Stromal cell of bone marrow (primary cell): Measurements from ENCODE around the gene GNL3.
"Not testable (repeated sequence)": the region's sequence is repeated elsewhere in the genome, so short reads cannot be mapped to it uniquely, and the experiment has no call there.

Experiments used
- DNase-seq: peaks from one replicate; pipeline ENCODE4 v3.0.0-alpha.2; 2012; ENCODE audit warnings: low read depth

The GNL3 gene, protein sequence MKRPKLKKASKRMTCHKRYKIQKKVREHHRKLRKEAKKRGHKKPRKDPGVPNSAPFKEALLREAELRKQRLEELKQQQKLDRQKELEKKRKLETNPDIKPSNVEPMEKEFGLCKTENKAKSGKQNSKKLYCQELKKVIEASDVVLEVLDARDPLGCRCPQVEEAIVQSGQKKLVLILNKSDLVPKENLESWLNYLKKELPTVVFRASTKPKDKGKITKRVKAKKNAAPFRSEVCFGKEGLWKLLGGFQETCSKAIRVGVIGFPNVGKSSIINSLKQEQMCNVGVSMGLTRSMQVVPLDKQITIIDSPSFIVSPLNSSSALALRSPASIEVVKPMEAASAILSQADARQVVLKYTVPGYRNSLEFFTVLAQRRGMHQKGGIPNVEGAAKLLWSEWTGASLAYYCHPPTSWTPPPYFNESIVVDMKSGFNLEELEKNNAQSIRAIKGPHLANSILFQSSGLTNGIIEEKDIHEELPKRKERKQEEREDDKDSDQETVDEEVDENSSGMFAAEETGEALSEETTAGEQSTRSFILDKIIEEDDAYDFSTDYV

DNA sequence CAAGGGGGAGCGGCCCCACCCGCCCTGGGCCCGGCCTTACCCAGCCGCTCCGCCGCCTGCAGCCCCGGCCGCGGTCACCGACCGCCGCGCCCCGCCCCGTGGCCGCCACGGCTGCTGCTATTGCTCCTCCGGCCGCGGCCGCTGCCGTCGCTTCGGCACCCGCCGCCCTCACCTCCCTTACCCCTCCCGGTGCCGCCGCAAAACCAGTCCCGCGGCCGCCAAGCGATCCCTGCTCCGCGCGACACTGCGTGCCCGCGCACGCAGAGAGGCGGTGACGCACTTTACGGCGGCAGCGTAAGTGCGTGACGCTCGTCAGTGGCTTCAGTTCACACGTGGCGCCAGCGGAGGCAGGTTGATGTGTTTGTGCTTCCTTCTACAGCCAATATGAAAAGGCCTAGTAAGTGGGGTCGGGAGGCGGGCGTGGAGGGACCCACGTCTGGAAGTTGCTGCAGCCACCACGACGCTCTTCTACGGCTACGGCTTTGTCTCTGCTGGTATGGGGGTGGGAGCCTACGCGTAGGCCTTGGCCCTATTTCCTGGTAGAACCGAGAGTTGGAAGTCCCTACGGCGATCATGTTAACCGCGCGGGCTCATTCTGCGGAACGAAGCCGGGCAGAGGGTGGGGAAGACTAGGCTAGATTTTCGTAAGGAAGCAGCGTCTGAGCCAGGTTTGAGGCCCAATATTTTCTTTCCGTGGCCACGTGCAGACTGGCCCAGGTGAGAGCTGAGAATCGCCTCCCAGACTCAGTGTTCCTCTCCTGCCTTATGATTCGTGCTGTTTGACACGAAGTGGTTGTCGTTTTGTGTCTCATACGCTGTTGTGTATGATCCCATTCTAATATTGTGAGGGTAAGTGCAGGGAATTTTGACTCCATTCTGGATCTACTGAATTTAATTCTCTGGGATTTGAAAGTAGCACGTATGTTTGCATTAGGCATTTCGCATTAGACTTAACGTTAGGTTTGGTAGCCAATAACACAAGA lies at the start of gene GNL3, which contains the start of gene PBRM1:
Gene GNL3 (plus strand): TSS at position 324 of the 983 bp plus-strand sequence. CDS start 61 bp downstream, at position 385.
Gene PBRM1 (minus strand): TSS at position 205 of the 983 bp plus-strand sequence.
- DNase-seq = peak; percentile 93

DNA sequence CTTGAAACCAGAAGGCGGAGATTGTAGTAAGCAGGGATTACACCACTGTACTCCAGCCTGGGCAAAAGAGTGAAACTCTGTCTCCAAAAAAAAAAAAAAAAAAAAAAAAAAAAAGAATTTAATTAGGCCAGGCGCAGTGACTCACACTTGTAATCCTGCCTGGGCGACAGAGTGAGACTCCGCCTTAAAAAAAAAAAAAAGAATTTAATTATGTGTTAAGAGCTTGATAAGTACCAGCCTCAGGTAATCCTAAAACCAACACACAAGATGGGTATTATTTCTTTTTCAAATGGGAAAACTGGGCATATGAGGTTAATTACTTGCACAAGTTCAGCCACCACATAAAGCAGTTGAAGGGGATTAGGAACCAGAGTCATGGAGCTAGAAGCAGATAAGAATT lies 49.2 kb upstream of the GNL3 start:
- no peak for DNase-seq

DNA sequence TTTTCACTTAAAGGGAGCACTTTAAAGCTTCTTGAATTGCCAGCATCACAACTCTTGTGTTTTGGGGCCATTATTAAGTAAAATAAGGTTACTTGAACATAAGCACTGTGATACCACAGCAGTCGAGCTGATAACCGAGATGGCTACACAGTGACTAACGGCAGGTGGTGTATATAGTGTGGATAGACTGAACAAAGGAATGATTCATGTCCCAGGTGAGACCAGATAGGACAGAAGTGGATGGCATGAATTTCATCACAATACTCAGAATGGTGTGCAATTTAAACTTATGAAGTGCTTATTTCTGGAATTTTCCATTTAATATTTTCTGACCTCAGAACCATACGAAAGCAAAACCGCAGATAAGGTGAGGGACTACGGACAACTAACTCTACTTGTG lies 40.3 kb upstream of the GNL3 start:
- DNase-seq = no peak

DNA sequence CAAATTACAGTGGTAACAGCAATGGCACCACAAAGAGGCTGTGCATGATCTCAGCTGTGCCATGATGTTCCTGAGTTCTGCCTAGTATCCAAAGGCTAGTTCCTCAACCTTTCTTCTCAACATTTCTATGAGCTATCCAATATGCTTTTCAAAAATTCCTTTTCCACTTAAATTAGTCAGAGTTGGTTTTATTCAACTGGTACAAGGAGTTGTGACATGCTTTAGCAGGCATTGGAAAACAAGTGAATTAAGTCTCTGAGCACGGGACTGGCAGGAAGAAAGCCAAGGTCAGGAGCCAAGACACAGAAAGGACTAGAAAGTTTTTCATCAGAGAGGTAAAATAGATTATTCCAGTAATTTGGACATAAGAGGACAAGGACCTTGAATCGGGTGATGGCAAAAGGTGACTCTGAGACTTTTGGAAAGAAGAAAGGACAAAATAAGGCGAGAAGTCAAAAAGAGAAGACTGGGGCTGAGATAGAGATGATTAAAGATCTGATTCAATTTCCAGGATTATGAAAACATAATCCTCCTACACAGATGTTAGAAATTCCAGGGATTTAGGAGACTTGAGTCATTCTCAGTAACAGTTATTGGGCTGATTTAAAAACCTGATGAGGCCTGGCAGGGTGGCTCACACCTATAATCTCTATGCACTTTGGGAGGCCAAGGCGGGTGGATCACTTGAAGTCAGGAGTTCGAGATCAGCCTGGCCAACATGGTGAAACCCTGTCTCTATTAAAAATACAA lies 36.2 kb upstream of the GNL3 start:
- DNase-seq = peak; percentile 28

DNA sequence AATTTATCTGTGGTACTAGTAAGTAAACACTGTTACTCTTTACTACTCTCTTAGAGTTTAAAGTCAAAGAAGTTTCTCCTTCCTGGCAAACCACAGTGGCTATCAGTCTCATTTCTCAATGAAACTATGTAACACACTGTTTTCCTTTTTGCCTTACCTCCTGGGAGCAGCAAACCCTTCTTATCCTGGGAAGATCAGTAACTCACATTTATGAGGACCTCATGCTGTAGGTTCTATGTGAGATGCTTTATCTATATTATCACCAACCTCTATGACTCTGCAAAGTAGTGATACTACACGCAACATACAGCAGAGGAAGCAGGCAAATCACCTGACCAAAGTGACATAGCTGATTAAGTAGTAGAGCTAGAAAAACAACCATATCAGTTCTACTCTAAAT lies 35.4 kb upstream of the GNL3 start:
- DNase-seq = no peak

DNA sequence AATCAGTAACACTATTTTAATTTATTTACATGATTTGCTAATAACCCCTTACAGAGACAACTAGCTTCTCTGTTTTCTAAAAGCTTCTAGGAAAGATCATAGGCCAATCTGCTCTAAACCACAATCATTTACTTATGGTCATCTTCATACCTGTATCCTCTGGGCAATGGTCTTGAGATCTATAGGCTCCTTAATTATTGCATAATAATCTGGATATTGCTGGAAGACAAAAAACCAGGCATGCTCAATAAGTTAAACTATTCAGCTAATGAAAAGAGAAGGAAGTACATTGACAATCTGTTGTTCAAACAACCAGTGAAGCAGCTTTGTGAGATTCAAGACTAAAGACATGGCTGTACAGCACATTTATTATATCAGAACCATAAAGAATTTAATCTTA lies 34.2 kb upstream of the GNL3 start:
- DNase-seq = no peak

DNA sequence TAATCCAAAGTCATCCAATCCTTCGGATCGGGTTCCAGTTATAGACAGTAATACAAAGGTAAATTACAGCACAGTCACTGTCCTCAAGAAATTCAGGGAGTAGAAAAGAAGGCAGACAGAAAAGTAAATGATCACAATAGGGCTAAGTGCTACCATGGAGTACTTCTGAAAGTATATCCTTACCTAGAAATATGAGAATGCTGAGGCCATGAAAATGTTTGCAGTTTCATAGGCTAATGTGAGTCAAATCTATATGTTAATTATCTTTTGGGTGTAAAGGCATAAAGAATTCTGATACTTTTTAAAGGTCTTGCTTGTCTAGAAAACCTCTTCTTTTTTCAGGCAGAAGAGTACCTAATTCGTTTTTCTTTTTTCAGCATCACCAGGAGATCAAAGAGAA lies 29.9 kb upstream of the GNL3 start:
- DNase-seq = no peak

DNA sequence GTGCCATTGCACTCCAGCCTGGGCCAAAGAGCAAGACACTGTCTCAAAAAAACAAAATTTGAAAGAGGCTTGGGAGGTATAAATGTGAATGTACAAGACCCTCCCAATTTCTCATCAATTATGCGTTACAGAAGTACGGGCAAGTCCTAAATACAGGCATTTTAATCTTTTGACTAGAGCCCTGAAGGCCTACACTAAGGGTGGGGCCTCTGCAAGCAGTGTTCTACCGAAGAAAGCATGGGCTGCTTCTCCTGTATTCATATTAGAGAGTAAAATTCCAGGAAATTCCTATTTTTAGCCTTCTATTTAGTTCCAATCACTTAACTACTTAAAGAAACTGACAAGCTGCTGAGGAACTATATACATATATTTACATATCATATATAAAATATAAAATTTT lies 25.8 kb upstream of the GNL3 start:
- DNase-seq = no peak

DNA sequence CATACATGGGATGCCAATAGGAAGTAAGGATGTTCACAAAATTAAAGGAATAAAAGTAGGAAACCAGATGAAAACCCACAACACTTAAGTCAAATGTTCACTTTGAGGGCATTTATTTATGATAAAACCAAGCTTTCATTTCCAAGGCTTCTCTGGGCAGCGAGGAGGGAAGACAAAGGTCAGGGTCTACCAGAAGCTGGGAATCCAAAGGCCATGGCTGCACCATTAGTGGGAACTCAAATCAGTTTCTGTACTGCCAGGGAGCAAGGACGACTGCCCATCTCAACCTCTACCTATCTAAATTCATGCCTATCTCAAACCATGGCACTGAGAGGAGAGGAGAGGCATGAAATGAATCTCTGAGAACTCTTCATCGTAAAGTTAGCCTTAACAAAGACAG lies 22.7 kb upstream of the GNL3 start:
- DNase-seq = no peak

DNA sequence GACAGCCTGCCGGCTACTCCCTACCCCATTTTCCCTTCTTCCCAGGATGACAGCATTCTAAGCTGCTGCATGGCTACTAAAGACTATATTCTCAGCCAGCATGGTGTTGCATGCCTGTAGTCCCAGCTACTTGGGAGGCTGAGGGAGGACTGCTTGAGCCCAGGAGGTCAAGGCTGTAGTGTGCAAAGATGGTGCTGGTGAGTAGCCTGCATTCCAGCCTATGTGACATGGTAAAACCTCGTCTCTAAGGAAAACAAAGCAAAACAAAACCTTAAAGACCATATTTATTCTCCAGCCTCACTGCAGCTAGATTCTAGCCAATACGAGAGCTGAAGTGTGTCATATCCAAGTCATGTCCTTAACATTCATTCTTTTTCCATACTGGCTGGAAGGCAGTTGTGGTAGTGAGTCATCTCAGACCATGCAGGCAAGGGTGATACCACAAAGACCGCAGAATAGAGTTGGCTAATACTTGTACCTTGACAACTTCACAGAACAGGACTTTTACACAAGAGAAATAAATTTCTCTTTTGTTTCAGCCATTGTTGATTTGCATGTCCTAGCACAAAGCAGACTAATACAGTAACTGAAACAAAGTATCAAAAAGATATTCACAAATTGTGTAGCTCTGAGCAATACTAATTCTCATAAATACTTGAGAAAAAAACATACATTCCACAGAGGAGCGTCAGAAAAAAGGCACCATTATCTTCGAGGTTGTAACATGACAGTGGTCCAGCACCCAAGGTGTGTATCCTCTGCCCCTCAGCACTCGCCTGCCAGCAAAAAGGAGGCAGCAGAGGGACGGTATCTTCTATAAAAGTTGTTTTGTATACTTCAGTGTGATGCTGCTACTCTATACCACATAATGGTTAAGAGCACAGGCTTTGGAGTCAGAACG lies 15.0 kb upstream of the GNL3 start:
- peak; percentile 100 for DNase-seq

DNA sequence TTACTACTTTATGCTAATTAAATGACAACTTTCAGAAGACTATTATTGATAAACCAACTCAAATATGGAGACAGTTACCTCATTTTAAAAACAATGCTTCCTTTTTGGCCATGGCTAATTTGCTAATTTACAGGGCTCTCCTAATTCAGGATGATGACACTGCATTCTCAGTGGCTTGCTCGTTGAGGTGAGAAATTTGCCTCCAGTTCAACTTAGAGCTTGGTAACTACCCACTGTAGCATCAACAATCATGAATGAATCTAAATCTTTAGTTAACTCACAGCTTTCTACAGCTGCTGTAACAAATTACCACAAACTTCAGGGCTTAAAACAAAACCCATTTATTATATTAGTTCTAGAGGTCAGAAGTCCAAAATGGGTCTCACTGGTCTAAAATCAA lies 14.2 kb upstream of the GNL3 start:
- no peak for DNase-seq

DNA sequence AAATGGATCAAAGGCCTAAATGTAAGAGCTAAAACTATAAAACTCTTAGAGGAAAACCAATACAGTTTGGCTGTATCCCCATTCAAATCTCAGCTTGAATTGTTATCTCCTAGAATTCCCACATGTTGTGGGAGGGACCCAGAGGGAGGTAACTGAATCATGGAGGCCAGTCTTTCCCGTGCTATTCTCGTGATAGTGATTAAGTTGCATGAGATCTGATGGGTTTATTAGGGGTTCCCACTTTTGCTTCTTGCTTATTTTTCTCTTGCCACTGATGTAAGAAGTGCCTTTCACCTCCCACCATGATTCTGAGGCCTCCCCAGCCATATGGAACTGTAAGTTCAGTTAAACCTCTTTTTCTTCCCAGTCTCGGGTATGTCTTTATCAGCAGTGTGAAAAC lies 9.6 kb upstream of the GNL3 start:
- DNase-seq = not testable (repeated sequence)

DNA sequence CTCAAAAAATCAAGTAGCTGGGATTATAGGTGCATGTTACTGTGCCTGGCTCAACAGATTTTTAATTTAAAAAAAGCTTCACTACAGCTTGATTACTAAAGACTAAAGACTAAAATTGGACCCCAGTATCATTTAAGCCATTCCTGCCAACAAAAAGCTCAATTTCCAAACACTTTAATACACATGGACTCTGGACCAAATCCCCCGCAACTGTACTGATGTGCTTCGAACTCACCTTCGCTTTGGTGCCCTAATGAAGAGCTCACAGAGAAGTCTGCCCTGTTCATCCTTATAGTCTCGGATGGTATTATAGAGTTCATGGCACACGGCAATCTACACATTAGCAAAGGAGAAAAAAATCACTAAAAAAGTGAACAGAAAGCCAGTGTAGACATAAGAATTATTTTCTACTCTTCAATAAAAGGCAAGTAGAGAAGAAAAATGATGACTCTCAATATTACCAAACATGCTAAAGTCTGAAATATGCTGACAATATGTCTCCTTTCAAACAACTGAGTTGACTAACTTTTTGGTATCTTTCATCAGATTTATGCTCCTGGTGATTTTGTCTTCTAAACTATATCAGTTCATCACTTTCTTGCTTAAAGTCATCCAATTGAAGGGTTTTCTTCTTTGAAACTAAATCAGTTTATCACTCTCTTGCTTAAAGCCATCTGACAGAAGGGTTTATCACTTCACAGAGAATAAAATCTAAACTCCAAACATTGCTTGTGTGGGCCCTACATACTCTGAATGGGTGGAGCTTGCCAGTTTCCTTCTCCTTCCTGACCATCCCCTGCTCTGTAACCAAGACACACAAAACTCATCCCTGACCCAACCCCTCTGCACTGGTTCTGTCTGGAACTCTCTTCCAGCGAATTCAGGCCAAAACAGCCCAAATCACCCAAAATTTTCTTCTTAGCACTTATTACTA lies 7.3 kb upstream of the GNL3 start:
- no peak for DNase-seq

DNA sequence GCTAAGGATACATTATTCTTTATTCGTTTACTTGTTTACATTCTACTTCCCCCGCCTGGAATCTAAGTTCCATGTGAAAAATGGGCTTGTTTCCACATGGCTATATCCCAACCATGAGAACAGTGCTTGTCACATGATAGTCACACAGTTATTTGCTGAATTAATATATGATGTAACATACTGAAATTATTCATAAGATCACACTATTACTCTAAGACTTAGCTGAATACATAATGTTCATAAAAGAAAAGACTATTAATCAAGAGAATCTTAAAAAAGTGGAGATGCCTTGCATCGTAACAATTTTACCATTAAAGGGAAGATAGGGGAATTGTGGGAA lies 6.7 kb upstream of the GNL3 start:
- DNase-seq = no peak

DNA sequence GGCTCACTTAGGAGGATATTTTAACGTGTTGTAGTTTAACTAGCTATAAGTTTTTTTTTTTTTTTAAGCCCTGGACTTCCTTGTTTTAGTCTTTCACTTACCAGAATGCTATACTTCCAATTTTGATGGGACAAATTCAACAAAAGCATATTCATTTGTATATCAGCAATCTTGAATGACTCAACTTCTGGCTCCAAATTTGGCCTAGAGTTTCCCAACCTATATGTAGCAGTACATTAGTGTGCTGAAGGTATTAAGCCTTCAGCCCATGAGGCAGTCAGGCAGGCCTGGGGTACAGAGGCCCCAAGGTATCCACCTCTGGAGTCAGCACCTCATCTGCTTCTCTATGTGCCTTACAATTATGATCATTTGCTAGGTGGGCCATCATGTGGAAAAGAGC lies 6.0 kb upstream of the GNL3 start:
- DNase-seq = no peak

DNA sequence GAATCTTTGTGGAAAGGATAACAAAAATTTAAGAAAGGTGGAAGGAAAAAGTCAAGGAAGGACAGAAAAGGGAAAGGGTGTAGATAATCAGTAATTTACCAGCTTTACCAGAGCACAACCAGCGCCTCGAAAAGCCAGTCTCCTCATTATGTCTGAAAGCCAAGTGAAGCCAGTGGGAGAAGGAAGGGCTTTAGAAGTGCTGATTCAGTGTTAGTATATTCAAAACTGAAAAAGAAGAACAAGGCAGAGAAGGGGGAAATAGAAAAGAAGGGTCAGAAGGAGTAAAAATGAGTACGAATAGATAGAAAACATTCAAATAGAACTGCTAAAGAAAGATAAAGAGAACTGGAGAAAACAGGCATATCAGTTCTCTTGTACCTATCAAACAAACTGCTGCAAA lies 4.2 kb upstream of the GNL3 start:
- DNase-seq = no peak

DNA sequence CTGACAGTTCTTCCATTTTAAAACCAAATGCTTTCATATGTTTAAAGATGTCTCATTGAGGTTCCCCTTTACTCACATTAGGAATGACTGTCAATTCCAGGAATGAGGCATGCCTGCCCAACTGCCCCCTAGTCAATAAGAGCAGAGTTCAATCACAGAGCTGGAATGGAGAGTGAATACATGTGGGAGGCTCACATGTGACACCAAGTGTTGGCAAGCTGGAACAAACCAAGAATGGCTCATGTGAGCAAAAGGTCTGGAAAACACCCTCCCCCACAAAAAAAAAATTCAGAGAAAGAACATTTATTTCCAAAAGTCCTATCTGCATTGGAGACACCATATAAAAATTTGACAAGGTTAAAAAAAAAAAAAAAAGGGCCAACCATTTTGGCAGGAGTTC lies 3.8 kb upstream of the GNL3 start:
- DNase-seq = peak; percentile 92

DNA sequence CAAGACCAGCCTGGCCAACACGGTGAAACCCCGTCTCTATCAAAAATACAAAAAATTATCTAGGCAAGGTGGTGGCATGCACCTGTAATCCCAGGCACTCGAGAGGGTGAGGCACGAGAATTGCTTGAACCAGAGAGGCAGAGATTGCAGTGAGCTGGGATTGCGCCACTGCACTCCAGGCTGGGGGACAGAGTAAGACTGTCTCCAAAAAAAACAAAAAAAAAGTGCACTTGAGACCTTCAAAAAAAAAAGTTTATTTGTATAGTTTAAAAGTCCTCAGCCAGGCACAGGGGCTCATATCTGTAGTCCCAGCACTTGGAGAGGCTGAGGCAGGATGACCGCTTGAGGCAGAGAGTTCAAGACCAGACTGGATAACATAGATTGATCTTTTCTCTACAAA lies 2.2 kb upstream of the GNL3 start:
- no peak for DNase-seq

DNA sequence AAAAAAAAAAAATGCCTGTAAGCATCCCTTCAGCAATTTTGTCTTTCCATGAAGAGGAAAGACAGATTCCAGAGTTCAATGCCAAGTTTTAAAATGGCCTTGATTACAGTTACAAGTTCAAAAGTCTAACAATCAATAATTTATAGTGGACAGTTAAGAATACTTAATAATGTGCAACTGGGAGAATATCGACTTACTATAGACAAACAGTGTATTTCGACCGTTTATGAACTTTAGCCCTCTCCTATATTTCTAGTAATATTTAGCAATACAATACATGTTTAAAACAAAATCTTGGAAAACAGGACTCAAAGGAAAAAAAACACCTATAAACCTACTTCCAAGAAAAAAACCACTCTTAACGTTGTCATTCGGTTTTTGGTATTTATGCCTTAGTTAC lies 1.6 kb upstream of the GNL3 start:
- no peak for DNase-seq

DNA sequence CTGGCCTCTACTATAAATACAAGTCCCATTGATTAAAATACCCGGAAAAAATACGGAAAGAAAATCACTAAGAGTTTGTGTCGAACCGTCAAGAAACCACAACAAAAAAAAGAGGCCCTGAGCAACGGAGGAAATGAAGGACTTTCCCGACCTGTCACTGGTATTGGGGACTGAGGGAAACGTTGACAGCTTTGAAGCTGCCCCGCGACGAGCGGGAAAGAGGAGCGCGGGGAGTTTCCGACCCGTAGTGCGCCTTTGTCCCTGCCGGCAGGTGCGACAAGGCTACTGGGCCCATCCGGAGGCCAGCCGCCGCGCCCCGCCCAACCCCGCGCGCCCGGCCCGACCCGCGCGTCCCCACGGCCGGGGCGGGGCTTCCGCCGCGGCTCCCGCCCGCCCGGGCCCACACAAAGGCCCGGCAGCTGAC lies 535 bp upstream of the GNL3 start:
- DNase-seq = no peak
